ACC112 (cell line): ENCODE data around the gene PIAS4.

Experiments used
- H2AFZ ChIP-seq: fragments of 200-600 bp; sonication (generic); one replicate; pipeline ENCODE4 v1.6.0; 2017; ENCODE audit warnings: antibody characterized with exemption, low read length; ENCODE audit not compliant: unreplicated experiment
- H3K27ac ChIP-seq: fragments of 200-600 bp; sonication (generic); 2 replicates; pipeline ENCODE4 v1.5.1; 2014; ENCODE audit warnings: low read depth, mild to moderate bottlenecking, antibody characterized with exemption, low read length, moderate library complexity
- H3K27me3 ChIP-seq: fragments of 200-600 bp; sonication (generic); 2 replicates; pipeline ENCODE4 v1.6.1; 2014; ENCODE audit warnings: mild to moderate bottlenecking, antibody characterized with exemption, low read length, moderate library complexity, mixed read lengths; ENCODE audit not compliant: insufficient read depth
- H3K36me3 ChIP-seq: fragments of 200-600 bp; sonication (generic); 2 replicates; pipeline ENCODE4 v1.6.1; 2016; ENCODE audit warnings: mild to moderate bottlenecking, antibody characterized with exemption, low read length, moderate library complexity, mixed read lengths; ENCODE audit not compliant: insufficient read depth
- H3K4me1 ChIP-seq: fragments of 200-600 bp; sonication (generic); one replicate; pipeline ENCODE4 v1.6.1; 2016; ENCODE audit warnings: low read length, mixed read lengths; ENCODE audit not compliant: insufficient read depth, unreplicated experiment, control insufficient read depth
- H3K4me3 ChIP-seq: fragments of 200-600 bp; sonication (generic); 2 replicates; pipeline ENCODE4 v1.5.1; 2014; ENCODE audit warnings: mild to moderate bottlenecking, low read depth, low read length
- H3K79me2 ChIP-seq: fragments of 200-600 bp; sonication (generic); one replicate; pipeline ENCODE4 v1.6.0; 2016; ENCODE audit warnings: low read length; ENCODE audit not compliant: control insufficient read depth, unreplicated experiment, insufficient read depth

Gene PIAS4

DNA sequence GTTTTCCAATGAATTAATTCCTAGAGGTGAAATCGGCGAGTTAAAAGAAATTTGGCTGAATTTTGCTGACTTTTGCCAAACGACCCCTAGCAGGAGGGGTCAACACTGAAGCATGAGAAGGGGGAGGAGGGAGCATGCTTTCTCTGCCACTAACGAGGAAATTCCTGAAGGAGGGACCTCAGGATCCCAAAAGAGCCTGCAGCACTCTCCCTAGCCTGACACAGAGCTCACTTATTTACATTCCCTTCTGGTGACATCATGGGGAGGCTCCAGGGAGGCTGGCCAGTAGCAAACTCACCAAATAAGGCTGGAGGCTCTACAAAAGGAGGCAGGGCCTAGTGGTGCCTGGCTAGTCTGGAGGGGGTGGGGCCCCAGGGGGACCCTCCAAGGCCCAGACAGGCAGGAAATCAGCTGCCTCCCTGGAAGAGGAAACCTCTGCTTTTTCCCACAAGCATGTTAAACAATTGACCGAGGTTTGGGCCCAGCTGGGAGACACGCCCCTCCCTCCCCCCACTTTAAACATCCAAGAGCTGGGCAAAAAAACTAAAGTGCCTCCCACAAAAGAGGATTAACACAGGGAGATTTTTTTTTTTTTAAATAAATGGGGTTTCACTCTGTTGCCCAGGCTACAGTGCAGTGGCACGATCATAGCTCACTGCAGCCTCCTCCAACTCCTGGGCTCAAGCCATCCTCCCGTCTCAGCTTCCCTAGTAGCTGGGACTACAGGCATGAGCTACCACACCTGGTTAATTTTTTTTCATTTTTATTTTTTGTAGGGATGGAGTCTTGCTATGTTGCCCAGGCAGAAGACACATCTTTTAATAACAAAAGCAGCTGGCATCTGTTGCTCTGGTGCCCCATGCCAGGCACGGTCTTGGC, 38.7 kb upstream of the PIAS4 start:
- H3K79me2 ChIP-seq, result peaks cover 43% of the 10 kb centered on the region
- no peak overlapping the region for H2AFZ ChIP-seq
- peak overlapping the region; percentile 94 for H3K27ac ChIP-seq
- no peaks in the 10 kb centered on the region for H3K36me3 ChIP-seq
- H3K27me3 ChIP-seq, result no peaks in the 10 kb centered on the region
- H3K4me3 ChIP-seq, result peak overlapping the region; percentile 92
- H3K4me1 ChIP-seq, result peaks cover 15% of the 10 kb centered on the region

DNA sequence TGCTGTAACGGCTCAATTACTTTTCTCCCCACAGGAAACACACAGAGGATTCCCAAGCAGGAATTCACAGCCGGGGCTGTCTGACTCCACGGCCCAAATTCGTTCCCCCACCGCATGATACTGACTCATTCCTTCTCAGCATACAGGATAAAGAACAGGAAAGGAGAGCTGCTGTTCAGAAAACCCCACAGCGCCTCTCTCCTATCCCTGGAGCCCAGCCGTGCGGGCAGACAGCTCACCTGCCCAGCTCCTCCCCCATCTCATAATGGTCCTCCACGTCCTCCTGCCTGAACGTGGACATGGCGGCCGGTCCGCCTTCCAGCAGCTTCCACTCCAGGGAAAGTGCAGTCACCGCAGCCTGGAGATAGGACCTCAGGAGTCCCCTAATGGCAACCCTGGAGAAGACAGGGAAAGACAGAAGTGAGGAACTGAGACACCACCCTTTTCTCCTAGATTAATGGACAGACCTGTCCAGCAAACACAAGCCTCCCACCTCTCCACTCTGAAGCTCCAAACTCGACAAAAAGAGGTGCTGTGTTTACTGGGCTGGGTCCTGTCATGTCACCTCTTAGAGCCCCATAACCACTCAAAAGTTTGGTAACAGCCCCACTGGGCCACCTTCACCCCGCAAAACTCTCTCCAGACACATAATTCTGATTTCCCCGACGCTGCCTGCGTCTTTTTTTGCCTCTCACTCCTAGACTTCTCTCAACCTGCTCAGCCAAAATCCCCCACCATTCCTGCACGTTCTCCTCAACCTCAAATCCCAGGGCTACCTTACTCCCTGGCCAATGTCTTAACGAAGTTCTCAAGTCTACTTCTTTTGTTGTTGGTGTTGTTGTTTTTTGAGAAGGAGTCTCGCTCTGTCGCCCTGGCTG, 37.9 kb upstream of the PIAS4 start:
- H3K4me3 ChIP-seq, result peak overlapping the region; percentile 92

DNA sequence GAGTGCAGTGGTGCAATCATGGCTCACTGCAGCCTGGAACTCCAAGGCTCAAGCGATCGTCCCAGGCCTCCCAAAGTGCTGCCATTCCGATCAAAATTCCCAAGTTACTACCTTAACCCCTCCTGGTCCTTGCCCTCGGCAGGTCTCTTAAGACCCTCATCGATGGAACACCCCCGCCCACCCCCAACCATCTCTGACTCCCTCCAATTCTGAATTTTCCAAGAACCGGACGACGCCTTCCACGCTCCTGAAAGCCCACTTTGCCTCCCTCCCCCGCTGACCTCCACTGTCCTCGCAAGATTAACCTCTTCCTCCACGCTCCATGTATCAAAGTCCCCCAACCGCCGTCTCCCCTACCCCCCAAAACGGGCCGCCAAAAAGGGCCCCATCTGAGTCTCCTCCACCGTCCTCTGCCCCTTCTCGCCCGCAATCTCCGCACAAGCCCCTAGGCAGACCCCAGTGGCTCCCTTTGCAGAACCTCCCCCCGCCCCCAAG, 37.2 kb upstream of the PIAS4 start:
- Histone ChIP-seq H3K27me3 (no peaks in the 10 kb centered on the region), H3K27ac (peak overlapping the region; percentile 94), H3K4me1 (peaks cover 15% of the 10 kb centered on the region), H3K79me2 (peaks cover 43% of the 10 kb centered on the region), H2AFZ (no peak overlapping the region), H3K36me3 (no peaks in the 10 kb centered on the region), H3K4me3 (peak overlapping the region; percentile 92)

More for the DNA sequence above, 37.9 kb upstream of the PIAS4 start:
- peaks cover 15% of the 10 kb centered on the region for H3K4me1 ChIP-seq
- peak overlapping the region; percentile 94 for H3K27ac ChIP-seq
- no peaks in the 10 kb centered on the region for H3K36me3 ChIP-seq
- peaks cover 43% of the 10 kb centered on the region for H3K79me2 ChIP-seq
- H2AFZ ChIP-seq, result no peak overlapping the region
- no peaks in the 10 kb centered on the region for H3K27me3 ChIP-seq

DNA sequence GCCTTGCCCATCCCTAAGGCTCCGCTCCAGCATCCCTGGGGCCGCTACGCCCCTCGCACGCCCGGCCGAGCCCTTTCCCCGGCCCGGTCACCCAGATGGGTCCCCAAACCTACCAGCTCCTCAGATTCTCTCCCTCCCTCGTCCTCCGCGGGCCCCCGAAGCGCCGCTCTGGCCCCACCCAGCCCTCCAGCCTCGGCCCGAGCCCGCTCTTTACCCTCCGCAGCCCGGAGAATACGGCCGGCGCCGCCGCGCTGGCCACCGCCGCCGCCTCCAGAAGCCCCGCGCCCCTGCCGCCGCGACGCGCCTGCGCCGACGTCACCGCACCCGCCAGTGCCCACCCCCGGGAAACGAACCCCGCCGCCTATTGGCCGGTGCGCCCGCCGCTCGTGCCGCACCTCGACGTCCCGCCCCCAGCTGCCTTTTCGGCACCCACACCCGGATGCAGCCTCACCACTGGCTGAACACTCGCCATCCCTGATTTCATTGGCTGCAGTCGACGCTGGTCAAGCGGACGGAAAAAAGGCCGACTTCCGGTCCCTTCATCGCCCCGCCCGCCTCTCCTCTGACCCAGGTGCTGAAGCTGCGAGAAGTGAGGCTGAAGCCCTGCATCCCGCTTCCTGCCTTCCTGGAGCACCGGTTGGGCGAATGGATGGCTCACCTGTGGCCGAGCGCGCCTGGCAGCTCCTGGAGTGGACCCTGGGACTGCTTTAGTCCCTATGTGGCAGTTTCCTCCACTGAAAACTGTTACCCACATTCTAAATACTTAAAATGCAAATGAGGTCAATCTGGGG, 36.5 kb upstream of the PIAS4 start, which contains the start of gene DAPK3:
TSS of gene DAPK3 (minus strand) at position 292 of the 791 bp plus-strand sequence. CDS start 1,364 bp downstream, outside the sequence.
- H3K27me3 ChIP-seq, result no peaks in the 10 kb centered on the region
- peak within 1 kb of the TSS; percentile 92 for H3K4me3 ChIP-seq
- no peak within 1 kb of the TSS for H2AFZ ChIP-seq
- no peaks in the 10 kb centered on the region for H3K36me3 ChIP-seq
- H3K27ac ChIP-seq, result peak within 1 kb of the TSS; percentile 94
- H3K79me2 ChIP-seq, result peaks cover 38% of the 10 kb centered on the region
- peaks cover 15% of the 10 kb centered on the region for H3K4me1 ChIP-seq

DNA sequence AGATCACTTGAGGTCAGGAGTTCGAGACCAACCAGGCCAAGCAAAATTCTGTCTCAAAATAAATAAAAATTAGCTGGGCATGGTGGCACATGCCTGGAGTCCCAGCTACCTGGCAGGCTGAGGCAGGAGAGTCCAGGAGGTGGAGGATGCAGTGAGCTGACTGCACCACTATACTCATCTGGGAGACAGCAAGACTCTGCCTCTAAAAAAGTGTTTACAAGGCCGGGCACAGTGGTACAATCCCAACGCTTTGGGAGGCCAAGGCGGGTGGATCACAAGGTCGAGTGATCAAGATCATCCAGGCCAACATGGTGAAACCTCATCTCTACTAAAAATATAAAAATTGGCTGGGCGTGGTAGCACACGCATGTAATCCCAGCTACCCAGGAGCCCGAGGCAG, 32.4 kb upstream of the PIAS4 start:
- Histone ChIP-seq H3K27me3 (no peaks in the 10 kb centered on the region), H3K36me3 (peaks cover 17% of the 10 kb centered on the region; the same call in 1 of the 2 replicates), H2AFZ (no peak overlapping the region), H3K79me2 (peaks cover 35% of the 10 kb centered on the region), H3K4me1 (peaks cover 3% of the 10 kb centered on the region), H3K4me3 (no peak overlapping the region), H3K27ac (no peak overlapping the region)

DNA sequence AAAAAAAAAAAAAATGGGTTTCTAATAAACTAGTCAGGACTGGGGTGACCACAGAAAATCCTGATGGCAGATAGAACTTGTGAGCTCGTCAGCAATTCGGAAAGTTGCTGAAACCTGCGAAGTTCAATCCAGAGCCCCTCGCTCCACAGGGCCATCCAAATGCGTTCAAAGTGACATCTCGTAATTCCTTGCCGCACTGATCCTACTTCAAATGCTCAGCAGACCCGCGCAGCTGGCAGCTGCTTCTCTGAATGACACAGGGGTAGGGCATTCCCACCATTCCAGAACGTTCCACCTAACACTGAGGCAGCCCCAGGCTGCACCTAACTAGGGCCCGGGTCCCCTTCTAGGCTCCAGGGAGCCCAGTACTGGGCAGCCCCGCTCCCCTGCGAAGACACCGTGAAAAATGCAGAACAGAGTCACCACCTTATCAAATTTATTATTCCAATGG, 31.9 kb upstream of the PIAS4 start:
- Histone ChIP-seq H3K27me3 (no peaks in the 10 kb centered on the region), H3K79me2 (peaks cover 35% of the 10 kb centered on the region), H3K4me1 (peaks cover 3% of the 10 kb centered on the region), H3K4me3 (no peak overlapping the region), H2AFZ (no peak overlapping the region), H3K36me3 (peaks cover 21% of the 10 kb centered on the region; the same call in 1 of the 2 replicates), H3K27ac (no peak overlapping the region)

DNA sequence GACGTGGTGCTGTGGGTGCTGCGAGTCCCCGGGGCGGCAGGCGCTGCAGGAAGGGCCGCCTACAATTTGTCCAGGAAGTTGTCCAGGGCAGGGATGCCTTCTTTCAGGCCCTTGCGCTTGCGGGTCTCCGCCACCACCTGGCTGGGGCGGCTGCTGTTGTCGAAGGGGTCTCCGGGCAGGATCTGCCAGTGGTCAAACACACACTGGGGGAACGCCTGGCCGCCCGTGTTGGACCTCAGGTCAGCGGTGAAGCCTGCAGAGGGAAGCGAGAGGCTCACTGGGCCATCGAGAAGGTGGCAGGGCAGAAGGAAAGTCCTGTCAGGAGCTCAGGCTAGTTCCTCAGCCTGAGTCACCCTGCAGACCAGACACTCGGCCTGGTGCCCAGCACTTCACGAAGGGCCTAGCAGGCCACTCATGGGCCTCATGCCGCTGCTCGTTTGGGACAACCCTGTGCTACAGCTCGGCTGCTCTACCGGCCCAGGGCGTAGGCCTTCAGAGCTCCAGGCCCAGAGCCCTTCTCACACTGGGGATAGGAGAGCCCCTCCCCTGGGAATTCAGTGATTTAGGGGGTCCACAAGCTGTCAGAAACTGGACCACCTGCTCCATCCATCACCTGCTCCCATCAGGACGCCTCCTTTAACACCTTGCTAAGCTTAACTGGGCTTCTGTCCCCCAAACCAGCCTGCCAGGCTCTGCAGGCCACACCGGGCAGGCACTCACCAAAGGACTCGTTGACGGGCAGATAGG, 30.9 kb upstream of the PIAS4 start:
- no peak overlapping the region for H3K27ac ChIP-seq

DNA sequence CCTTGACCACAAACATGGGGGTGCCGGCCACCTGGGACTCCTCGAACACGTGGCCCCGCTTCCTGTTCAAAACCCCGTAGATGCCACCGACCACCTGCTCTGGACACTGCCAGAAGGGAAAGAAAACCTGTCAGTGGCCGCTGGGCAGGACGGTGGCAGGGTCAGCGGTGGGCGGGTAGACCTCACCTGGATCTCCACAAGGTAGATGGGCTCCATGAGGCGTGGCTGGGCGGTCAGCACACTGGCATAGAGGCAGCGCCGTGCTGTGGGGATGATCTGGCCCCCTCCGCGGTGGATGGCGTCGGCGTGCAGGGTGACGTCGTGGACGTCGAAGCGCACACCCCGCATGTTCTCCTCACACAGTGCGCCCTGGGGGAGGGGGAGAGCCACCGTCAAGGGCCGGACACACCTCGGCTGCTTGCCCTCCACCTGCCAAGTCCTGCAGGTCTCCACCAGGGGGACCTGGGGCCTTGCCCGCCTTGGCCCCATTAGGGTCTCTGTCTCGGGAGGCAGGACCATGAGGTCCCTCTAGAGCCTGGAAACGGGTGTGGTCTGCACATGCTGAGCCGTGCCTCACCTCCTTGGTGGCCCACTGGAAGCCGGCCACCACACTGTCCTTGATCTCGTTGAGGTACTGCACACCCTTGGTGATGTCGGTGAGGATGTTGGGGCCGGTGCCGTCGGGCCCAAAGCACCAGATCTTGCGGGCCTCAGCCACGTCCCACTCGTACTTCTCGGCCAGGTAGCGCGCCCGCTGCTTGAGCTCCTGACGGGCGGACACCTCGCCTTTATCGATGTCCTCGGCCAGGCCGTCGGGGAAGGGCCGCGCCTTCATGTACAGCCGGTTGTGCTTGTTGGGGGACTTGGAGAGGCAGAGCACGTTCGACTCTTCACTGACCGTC, 30.0 kb upstream of the PIAS4 start:
- Histone ChIP-seq H3K36me3 (peaks cover 36% of the 10 kb centered on the region; the same call in 1 of the 2 replicates), H3K4me1 (peaks cover 7% of the 10 kb centered on the region), H3K27me3 (no peaks in the 10 kb centered on the region), H3K79me2 (peaks cover 51% of the 10 kb centered on the region), H2AFZ (no peak overlapping the region), H3K4me3 (no peak overlapping the region), H3K27ac (no peak overlapping the region)

More for the DNA sequence above, 30.9 kb upstream of the PIAS4 start:
- Histone ChIP-seq H3K79me2 (peaks cover 43% of the 10 kb centered on the region), H3K36me3 (peaks cover 31% of the 10 kb centered on the region; the same call in 1 of the 2 replicates), H3K4me3 (no peak overlapping the region), H3K4me1 (peaks cover 7% of the 10 kb centered on the region), H2AFZ (no peak overlapping the region), H3K27me3 (no peaks in the 10 kb centered on the region)

DNA sequence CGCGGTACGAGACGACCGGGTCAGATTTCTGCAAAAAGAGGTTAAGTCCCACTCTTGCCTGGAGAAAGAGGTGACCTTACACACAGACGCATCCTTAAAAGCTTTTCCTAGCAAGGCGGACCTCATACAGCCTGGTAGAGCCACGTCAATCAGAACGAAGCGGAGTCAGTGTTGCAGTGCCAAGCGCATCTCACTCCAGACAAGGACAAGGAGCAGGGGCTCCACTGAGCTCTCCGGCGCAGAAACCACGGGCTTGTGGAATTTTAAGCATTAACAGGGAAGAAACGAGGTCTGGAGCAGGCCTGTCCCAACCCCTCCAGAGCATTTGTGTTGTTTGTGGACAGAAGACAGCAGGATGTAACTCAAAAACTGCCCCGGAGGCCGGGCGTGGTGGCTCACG, 29.4 kb upstream of the PIAS4 start:
- Histone ChIP-seq H3K4me3 (no peak overlapping the region), H3K27me3 (no peaks in the 10 kb centered on the region), H3K4me1 (peaks cover 10% of the 10 kb centered on the region), H2AFZ (no peak overlapping the region), H3K36me3 (peaks cover 39% of the 10 kb centered on the region; the same call in 1 of the 2 replicates), H3K79me2 (peaks cover 58% of the 10 kb centered on the region), H3K27ac (no peak overlapping the region)
